Measurements from ENCODE around the gene TMEM143.

The TMEM143 gene

DNA sequence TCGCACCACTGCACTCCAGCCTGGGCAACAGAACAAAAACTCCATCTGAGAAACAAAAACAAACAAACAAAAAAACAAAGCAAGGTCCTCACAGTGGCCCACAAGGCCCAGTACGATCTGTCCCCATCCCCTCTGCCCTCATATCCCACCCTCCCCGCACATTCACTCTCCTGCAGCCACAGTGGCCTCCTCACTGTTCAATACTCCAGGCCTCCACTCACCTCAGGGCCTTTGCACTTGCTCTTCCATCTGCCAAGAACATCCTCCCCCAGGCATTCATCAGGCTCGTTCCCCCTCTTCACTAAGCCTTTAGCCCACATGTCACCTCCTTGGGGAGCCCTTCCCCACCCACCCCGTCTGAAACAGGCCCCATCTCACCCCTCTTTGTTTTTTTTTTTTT is 4.6 kb downstream of the TMEM143 start:
- DNase-seq (ENCODE audit: low spot score): no peak

DNA sequence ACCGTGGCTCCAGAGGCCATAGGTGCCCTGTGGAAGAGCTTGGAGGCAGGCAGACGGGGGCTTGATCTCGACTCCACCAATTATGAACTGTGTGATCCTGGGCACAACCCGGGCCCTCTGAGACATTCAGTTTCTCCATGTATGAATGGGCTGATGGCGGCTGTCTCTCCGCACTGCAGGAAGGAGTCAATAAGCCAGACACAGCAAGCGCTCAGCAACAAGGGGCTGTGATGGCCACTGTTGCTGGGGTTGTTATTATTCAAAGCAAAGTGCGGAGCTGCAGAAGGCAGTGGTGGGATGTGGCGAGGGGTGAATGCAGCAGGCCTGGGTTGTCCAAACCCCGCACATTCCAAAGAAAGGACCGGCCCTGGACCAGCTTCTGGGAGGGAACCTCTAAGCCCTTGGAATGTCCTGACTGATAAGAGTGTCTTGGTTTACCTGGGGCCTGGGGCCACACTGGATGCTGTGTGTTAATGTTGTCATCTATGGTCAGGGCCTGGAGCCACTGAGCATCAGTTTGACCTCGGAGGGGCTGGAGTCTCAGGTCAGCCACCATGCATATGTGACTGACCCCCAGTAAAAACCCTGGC is 8.3 kb downstream of the TMEM143 start:
- no peak for DNase-seq (ENCODE audit: low spot score)

DNA sequence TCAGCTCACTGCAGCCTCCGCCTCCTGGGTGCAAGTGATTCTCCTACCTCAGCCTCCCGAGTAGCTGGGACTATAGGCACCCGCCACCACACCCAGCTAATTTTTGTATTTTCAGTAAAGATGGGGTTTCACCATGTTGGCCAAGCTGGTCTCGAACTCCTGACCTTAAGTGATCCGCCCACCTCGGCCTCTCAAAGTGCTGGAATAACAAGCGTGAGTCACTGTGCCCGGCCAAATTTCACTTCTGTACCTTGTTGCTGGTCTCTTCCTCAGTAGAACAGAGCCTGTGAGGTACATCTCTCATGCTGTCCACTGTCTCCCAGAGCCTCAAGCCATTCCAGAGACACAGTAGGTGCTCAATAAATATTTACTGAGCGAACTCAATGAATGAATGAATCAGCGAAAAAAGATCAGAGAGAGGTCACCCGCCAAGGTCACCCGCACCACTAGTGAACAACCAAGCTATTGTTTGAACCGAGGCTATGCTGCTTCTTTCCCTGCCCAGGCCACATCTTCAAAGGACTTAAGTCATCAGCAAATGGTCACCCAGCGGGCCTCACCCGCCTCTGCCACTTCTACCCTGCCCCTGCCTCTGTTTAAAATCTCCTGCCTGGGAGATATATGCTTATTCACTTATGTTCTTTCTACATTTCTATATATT is 9.3 kb downstream of the TMEM143 start:
- peak; percentile 0 for DNase-seq (ENCODE audit: low spot score)

DNA sequence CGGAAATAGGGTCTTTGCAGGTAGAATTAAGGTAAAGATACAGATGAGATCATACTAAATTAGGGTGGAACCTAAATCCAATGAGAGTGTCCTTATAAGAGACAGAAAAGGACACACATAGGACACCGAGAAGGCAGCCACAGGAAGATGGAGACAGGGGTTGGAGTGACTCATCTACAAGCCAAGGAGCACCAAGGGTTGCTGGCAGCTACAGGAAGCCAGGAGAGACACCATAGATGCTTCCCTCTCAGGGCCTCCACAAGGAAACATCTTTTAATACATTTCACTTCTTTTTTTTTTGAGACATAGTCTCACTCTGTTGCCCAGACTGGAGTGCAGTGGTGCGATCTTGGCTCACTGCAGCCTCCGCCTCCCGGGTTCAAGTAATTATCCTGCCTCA is 10.1 kb downstream of the TMEM143 start:
- DNase-seq (ENCODE audit: low spot score): peak; percentile 0

DNA sequence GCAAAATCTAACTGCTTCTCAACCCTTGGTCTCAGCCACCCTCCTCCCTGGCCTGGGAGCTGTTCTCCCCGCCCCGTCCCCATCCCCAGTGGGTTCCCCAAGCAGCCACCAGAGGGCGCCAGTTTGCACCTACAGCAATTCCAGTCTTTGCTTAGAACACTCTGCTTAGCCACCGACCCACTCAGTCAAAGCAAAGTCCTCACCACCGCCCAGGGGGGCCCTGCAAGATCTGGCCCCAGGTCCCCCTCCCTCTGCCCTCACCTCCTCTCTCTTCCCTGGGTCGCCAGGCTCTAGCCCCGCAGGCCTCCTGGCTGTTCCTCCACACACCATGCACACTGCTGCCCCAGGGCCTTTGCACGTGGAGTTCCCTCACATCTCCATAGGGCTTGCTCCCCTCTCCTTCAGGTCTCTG is 12.4 kb downstream of the TMEM143 start:
- DNase-seq (ENCODE audit: low spot score): peak; percentile 85

DNA sequence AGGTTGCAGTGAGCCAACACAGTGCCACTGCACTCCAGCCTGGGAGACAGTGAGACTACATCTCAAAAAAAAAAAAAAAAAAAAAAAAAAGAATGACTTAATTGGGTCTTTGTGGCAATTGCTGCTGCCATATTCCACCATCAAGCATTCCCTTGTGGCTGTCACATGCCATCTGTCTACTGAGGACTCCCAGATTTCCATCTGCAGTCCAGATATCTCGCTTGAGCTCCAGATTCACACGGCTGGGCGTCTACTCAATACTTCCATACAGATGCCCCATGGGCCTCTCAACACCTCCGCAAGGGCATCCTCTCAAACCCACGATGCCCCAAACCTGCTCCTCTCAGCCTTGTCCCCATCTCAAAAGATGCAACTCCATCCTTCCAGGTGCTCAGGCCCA is 12.9 kb downstream of the TMEM143 start:
- peak; percentile 58 for DNase-seq (ENCODE audit: low spot score)

DNA sequence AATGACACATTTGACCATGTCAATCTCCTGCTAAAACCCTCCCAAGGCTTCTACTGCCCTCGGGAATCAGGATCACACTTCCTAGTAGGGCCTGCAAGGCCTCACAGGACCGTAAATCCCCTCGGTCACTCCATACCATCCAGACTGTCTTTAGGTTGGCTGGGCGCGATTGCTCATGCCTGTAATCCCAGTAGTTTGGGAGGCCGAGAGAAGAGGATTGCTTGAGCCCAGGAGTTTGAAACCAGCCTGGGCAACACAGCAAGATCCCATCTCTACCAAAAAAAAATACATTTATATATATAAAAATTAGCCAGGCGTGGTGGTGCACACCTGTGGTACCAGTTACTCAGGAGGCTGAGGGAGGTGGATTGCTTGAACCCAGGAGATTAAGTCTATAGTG is 15.0 kb downstream of the TMEM143 start:
- DNase-seq (ENCODE audit: low spot score): no peak

DNA sequence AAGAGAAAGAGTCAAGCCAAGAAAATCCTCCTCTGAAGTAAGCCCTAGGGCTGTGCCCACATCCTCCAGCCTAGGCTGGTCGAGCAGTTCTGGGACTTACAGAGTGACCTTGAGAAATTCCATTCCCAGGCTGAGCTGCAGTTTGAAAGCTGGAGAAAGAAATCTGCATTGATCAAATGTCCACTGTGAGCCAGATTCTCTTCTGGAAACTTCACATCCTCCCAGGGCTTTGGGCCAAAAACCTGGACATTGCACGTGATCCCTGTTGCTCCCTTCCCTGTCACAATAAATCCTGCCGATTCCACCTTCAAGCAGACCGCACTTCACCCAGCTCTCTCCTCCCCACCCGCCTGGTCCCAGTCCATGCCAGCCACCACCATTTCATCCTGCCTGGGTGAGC is 15.7 kb downstream of the TMEM143 start:
- no peak for DNase-seq (ENCODE audit: low spot score)

DNA sequence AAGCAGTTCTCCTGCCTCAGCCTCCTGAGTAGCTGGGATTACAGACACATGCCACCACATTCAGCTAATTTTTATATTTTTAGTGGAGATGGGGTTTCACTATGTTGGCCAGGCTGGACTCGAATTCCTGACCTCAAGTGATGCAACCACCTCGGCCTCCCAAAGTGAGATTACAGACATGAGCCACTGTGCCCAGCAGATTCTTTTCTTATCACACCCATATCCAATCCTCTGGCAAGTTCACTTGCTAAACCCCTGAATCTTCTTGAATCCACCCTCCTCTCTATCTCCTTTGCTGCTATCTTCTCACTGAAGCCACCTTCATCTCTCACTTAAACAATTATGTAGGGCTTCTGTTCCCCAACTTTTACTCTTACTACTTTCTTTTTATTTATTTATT is 17.5 kb downstream of the TMEM143 start:
- no peak for DNase-seq (ENCODE audit: low spot score)

DNA sequence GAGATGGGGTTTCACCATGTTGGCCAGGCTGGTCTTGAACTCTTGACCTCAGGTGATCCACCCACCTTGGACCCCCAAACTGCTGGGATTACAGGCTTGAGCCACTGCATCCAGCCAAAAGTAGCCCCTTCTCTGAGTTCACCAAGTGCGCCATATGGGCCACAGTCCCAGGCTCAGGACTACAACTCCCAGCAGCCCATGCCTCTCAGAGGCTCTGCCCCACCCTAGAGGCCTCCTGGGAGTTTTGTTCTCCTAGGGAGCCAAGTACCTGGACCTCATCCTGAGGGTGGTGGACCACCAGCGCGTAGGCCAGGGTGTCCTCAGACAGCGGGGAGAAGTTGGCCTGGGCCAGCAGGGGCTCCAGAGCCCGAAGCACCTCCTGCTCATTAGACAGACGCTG is 18.8 kb downstream of the TMEM143 start:
- DNase-seq (ENCODE audit: low spot score): peak; percentile 75

DNA sequence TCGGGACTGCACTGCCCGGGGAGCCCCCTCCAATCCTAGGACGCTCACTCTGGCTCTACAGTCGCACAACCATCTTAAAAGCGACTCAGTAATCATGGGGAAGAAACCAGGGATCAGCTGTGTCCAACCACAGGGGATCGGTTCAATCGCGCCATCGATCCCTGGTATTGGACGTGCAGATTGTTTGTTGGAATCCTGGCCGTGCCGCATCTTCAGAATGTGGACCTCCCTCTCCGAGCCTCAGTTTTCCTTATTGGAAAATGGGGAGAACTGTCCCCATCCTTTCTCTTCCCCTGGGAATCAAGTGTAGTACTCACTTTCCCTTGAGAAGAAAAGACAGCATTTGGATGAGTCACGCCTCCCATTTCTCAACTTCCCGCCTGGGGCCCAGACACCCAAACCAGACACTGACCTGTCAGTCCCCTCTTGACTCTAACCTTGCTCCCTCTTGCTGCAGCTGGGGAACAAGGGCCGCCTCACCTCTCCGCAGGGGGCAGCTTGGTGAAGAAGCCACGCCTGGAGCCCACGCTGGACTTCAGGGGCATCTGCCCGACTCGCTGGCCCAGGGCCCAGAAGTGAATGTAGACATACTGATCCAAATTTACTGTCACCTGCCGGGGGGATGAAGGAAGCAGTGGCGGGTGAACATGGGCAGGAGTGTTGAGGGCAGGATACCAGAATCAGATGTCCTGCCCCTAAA is 20.7 kb downstream of the TMEM143 start:
- DNase-seq (ENCODE audit: low spot score): no peak

DNA sequence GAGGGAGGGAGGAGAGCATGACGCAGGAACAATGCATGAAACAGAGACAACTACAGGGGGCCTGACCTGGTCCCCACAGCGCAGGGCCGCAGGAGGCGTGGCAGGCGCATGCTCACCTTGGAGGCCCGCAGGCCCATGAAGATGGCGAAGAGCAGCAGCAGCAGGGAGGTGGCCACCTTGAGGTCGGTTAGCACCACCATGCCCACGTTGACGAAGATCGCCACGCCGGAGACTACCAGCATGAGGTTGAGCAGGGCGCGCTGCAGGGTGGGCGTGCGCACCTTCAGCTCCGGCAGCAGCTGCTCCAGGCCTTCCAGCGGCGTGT is 21.4 kb downstream of the TMEM143 start:
- no peak for DNase-seq (ENCODE audit: low spot score)

DNA sequence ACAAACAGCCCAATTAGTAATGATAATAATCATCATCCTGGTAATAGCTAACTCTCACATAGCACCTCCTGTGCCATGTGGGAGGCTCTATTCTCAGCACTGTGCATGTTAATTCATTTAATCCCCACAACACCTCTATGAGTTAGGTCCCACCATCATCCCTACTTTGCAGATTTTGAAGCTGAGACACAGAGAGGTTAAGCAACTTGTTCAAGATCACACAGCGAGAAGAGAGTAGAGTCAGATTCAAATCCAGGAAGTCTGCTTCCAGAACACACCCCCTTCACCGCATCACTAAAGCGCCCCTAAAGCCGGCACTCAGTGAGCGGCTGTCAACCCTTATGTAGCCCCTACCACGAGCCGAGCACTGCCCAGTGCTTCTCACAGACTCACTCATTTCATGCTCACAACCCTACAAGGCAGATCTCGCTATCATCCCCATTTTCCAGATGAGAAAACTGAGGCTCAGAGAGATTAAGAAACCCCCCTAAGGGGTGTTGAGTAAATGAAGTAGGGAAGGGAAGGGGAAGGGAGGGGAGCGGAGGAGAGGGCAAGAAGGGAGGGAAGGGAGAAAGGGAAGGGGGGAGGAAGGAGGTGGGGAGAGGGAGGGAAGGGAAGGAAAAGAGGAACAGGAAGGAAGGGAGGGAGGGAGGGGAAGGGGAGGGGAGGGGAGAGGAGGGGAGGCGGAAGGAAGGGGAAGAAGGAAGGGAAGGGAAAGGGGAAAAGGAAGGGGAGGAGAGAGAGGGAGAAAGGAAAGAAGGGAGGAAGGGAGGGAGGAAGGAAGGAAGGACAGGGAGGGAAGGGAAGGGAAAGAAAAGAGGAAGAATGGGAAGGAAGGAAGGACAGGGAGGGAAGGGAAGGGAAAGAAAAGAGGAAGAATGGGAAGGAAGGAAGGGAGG is 22.0 kb downstream of the TMEM143 start:
- no peak for DNase-seq (ENCODE audit: low spot score)

DNA sequence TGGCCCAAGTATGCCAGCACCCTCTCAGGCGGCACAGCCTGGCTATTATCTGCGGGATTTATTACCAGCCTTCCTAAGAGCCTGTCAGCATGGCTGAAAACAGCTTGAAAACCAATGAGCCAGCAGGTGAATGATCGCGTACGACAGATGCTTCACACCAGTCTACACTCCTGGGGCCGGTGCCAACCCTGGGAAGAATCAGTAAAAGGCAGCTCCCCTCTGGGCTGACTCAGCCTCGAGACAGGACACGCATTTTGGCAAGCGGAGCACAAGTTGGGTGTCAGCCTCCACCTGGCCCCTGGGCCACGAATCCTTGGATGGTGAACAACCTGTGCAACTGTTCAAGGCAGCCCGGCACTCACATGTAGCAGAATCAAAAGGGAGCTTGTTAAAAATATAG is 22.7 kb downstream of the TMEM143 start:
- DNase-seq (ENCODE audit: low spot score): peak; percentile 72

DNA sequence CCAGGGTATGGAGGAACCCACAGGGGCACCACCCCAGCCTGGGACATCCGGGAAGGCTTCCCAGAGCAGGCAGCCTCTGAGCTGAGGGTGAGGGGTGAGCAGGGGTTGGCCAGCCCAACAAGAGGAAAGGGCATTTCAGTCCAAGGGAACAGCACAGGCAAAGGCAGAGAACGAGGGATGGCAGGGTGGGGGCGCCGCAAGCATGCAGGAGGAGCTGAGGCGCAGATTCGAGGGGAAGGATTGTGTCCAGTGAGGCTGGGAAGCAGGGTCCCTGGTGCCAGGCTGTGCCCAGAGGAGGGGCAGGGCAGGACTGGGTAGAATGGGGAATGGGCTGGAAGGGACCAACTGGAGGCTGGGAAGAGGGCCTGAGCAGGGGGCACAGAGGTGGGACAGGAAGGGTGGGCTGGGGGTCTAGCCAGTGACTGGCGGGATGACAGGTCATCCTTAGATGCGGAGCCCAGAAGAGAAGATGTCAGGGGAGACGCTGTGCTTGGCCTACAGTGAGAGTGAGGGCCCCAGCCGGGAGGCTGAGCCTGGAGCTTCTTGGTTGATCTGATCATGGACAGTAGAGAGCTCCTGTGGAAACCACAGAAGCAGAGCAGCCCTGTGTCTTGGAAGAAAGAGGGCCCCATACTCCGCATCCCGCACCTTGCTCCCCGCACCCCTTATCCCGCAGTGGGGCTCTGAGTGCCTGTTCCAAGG is 24.8 kb downstream of the TMEM143 start:
- DNase-seq (ENCODE audit: low spot score): no peak

DNA sequence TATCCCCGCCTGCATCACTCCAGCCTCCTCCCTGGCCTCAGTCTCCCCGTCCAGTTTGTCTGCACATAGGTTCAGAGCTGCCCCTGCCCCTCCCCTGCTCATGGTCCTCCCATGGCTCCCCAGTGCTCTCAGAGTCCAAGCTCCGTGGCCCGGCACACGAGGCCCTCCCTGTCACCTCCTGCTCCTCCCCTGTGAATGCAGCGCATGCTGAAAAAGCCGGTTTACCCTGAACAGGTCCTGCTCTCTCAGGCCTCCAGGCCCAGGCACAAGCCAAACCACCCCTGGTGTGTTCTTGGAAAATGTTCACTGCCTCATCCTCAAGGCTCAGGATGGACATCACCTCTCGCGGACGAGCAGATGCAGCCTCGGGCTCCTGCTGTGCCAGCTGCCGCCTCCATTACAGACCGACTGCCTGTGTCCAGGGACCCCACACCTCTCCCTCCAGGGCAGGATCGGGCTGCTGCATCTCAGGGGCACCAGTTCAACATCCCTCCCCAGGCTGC is 25.4 kb downstream of the TMEM143 start:
- DNase-seq (ENCODE audit: low spot score): no peak

DNA sequence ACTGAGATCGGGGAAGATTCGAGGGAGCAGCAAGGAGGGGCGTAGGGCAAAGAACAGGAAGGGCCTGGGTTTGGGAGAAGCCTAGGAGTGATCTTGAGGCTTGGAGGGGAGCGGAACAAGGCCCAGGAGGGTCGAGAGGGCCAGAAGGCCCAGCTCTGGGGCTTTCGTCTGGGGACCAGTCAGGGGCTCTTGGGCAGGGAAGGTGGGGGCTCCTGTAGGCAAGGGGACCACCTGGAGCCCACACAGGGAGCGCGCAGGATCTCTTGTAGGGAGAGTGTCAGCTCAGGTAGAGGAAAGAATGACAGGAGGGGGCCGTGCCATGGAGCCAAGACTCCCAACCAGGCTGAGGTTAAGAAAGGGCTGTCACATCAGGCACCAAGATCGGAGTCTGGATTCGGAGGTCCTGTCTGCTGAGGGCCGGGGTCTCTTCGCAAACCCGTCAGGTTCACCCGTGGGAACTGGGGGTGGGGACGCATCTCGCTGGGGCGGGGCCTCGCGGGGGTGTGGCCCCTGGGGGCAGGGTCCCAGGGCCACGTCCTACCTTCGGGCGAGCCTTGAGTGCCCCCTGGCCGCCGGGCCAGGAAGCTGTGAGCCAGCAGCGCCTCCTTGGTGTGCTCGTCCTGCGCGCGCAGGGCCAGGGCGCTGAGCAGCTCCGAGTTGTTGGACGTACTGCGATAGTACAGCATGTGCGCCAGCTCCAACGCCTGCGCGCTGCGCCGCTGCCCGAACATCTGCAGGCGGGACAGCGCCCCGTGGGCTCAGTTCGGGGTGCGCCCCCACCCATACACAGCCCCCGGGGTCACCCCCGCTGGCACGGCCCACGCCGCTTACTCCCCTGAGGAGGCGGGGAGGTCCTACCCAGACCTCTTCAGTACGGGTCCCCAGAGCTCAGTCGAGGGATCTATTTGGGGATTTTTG is 30.0 kb downstream of the TMEM143 start:
- DNase-seq (ENCODE audit: low spot score): peak; percentile 93

DNA sequence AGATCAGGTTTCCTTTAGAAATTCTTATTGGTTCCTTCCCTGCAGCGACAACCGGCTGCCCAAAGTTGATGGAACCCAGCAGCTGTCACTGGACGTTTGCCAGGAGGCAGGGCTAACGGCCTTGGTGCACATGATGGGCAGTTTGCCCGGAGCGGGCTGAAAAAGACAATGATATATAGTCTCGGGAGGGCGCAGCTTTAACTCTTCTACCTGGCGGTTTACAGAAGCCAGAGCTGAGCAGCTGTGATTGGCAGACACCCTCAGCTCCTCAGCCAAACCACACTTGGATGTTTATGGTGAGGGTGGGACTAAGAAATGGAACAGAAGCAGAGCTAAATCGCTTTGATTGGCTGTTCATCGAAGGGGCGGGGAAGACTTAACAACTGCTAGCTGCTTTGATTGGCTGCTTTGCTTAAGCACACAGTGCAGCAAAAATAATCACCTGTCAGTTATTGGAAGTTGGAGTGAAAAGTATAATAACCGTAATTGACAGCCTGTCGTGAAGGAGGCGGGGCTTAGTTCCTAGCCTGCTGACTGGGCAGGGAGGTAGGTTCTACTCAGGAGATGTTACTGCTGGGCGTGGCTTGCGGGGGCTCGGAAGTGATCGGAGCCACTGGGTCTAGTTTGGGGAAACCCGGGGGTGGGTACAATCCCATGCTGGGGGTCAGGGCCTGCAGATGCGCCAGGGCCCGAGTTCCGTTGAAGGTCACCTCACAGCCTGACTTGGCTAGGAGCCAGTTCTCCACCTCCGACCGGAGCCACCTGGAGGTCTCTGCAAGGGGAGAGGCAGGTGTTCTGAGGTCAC is 30.9 kb downstream of the TMEM143 start:
- DNase-seq (ENCODE audit: low spot score): peak; percentile 85

DNA sequence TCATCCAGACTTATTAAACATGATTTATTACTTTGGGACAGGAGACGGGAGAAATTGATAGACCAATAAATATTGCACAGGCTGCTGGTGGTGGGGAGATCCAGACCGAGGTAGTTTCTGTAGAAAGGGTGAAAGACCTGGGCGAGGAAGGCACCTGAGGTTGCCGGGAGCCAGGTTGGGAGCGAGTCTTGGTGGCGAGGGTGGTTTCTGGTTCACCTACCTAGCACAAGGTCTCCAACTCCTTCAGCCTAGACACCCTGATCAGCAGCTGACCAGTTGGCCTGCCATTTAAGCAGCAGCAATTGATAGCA is 31.4 kb downstream of the TMEM143 start:
- DNase-seq (ENCODE audit: low spot score): no peak

DNA sequence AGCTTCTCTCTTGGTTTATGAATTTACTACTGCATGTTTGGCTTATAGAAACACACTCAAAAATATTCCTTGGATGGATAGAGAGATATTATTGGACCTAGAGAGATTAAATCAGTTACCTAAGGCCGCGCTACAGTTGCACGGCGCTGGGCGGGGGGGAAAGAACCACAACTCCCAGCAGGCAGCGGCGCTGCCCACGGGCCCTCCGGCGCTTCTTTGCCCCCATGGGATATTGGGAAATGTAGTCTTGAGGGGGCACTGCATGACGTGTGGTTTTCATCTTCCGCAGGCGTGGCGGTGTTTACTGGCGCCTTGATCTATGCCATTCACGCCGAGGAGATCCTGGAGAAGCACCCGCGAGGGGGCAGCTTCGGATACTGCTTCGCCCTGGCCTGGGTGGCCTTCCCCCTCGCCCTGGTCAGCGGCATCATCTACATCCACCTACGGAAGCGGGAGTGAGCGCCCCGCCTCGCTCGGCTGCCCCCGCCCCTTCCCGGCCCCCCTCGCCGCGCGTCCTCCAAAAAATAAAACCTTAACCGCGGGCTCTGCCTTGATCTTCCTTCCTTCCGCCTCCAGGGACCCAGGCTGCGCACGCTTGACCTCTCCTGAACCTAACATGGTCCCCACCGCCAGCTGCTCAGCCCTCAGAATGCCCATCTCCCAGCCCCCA is 33.6 kb downstream of the TMEM143 start:
- DNase-seq (ENCODE audit: low spot score): peak; percentile 90

Measured in D341Med (cell line).